Measurements from ENCODE around the gene ZBTB7A.

GRCh38 chr19:4089400-4089908, 22.8 kb upstream of the ZBTB7A start:
- TF ChIP-seq CTCF (IDR thresholded peaks at IDR 0.05) (no peak), EP300 (IDR thresholded peaks at IDR 0.05) (peak in 1 of 2 donors; percentile 18), POLR2A (IDR thresholded peaks at IDR 0.05) (no peak)

All from tibial nerve (tissue), 4 donors.